ENCODE data around the gene IGFL2. TPM values are rescaled to one million over a fixed set of nuclear protein-coding genes. Genes with fewer than 3 reads are reported as not detected.
"Not testable (repeated sequence)": the region's sequence is repeated elsewhere in the genome, so short reads cannot be mapped to it uniquely, and the experiment has no call there.

The IGFL2 gene
- total RNA-seq, 6 experiments from 2014 or later: not detected

DNA sequence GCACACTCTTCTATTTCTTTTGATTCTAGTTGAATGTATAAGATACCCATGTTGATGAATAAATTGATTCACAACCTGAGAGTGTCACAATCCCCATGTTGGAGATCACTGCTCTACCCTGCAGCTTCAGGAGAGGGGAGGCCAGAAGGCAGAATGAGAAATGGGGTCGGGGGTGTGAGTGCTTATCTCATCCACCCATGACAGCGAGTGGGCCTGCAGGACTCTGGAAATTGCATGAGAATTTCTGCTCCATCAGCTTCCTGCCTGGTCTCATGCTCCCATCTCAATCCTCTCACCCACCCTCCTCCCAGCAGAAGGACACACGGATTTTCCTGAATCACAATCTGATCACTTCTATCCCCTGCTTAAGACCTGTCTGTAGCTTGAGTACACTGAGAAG, 58.6 kb downstream of the IGFL2 start:
- 76% methylated on average over 3 of the region's 3 CpGs for WGBS (ENCODE audit: insufficient coverage, low coverage, low lambda C conversion rate, missing lambda C conversion rate)
- DNase-seq (no peak), ATAC-seq (no peak)
- TF ChIP-seq, protein P1, sequence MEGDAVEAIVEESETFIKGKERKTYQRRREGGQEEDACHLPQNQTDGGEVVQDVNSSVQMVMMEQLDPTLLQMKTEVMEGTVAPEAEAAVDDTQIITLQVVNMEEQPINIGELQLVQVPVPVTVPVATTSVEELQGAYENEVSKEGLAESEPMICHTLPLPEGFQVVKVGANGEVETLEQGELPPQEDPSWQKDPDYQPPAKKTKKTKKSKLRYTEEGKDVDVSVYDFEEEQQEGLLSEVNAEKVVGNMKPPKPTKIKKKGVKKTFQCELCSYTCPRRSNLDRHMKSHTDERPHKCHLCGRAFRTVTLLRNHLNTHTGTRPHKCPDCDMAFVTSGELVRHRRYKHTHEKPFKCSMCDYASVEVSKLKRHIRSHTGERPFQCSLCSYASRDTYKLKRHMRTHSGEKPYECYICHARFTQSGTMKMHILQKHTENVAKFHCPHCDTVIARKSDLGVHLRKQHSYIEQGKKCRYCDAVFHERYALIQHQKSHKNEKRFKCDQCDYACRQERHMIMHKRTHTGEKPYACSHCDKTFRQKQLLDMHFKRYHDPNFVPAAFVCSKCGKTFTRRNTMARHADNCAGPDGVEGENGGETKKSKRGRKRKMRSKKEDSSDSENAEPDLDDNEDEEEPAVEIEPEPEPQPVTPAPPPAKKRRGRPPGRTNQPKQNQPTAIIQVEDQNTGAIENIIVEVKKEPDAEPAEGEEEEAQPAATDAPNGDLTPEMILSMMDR (IDR thresholded peaks at IDR 0.05): no peak
- no peak for TF ChIP-seq POLR2A (IDR thresholded peaks at IDR 0.05)
- Histone ChIP-seq H3K4me1 (no peaks in the 10 kb centered on the region), H3K9me3 (no peaks in the 10 kb centered on the region), H3K4me3 (no peak overlapping the region), H3K27me3 (no peaks in the 10 kb centered on the region), H3K27ac (no peak overlapping the region), H3K36me3 (no peaks in the 10 kb centered on the region)
- intact Hi-C loops (cut with DNase I): no loop called here

DNA sequence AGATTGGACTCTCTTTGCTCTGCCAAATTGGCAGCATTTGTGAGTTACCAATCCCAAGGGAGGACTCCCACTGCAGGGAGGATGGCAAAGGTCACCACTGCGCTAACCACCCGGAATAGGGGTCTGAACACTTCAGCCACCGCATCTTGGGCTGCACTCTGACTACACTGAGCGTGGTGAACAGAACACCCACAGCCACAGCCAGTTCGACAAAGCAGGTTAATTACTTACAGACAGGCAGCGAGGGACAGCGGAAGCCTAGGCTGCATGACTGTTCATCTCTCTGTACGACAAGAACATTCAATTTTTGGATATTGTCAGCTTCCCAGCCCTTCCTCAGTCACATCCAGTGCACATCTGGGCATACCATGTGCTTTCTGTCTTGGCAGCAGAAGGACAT, 59.8 kb downstream of the IGFL2 start:
- H3K27me3 ChIP-seq; H3K36me3 ChIP-seq; H3K4me1 ChIP-seq; DNase-seq; H3K9me3 ChIP-seq; intact Hi-C loops (cut with DNase I); H3K27ac ChIP-seq; H3K4me3 ChIP-seq: not testable (repeated sequence)
- WGBS (ENCODE audit: insufficient coverage, low coverage, low lambda C conversion rate, missing lambda C conversion rate): 100% methylated on average over 2 of the region's 8 CpGs
- peak in 2 of 4 donors; percentile 11 to 40 for ATAC-seq

DNA sequence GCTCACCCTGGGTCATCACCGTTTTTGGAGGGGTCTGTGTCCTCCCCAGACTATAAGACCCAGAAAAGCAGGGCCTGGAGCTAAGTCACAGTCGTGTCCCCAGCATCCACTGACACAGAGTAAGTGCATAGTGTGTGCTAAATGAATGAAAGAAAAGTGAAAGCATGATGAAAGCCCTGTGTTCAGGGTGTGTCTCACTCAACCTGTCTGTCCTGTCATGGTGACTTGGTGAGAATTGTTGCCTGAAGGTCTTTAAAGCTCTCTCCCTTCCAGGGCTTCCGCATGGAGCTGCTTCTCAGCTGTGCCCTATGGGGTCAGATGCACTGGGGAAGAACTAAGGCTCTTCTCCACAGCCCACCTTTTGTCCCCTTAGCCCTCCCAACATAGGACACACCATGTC, 61.0 kb downstream of the IGFL2 start:
- DNase-seq (no peak), ATAC-seq (no peak)
- TF ChIP-seq POLR2A (IDR thresholded peaks at IDR 0.05): no peak
- TF ChIP-seq, protein P1 (IDR thresholded peaks at IDR 0.05): no peak
- Histone ChIP-seq H3K27ac (no peak overlapping the region), H3K27me3 (no peaks in the 10 kb centered on the region), H3K9me3 (no peaks in the 10 kb centered on the region), H3K4me3 (no peak overlapping the region), H3K4me1 (no peaks in the 10 kb centered on the region), H3K36me3 (no peaks in the 10 kb centered on the region)
- 29% methylated on average over 1 of the region's 3 CpGs for WGBS (ENCODE audit: insufficient coverage, low coverage, low lambda C conversion rate, missing lambda C conversion rate)
- intact Hi-C loops (cut with DNase I): no loop called here

DNA sequence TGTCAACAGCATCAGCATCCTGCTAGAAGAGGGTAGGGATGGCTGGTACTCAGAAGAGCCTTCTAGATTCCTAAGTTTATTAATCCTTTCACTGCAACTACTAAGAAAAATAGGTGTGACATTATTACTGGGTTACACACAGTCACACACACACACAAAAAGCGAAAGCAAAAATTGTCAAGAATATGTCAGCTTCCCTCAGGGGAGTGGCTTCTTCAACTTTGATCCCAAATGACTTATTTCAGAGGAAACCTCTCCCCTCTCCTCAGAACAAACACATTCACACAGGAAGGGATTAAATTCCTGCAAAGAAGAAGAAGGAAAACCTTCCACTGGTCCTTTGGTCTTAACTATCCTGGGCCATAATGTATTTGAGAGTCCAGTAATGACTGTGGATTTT, 61.4 kb downstream of the IGFL2 start:
- 71% methylated on average over 1 of the region's 1 CpG for WGBS (ENCODE audit: insufficient coverage, low coverage, low lambda C conversion rate, missing lambda C conversion rate)
- H3K4me3 ChIP-seq: no peak overlapping the region
- no peaks in the 10 kb centered on the region for H3K4me1 ChIP-seq
- TF ChIP-seq, protein P1 (IDR thresholded peaks at IDR 0.05): no peak
- no peak for TF ChIP-seq POLR2A (IDR thresholded peaks at IDR 0.05)
- ATAC-seq (no peak), DNase-seq (no peak)
- no peaks in the 10 kb centered on the region for H3K9me3 ChIP-seq
- no peaks in the 10 kb centered on the region for H3K36me3 ChIP-seq
- no peak overlapping the region for H3K27ac ChIP-seq
- H3K27me3 ChIP-seq: no peaks in the 10 kb centered on the region
- intact Hi-C loops (cut with DNase I): no loop called here

DNA sequence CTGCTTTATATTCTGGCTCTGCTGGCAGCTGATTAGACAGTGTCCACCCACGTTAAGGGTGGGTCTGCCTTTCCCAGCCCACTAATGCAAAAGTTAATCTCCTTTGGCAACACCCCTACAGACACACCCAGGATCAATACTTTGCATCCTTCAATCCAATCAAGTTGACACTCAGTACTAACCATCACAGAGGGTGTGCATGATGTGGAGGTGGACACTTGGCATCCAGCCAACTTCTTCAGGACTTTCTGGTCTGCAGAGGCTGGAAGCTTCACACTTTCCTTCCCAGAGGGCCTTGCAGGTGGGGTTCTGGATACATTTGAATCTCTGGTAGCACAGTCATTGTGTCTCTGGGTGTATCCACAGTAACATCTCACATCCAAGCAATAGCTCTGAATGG, 62.6 kb downstream of the IGFL2 start:
- ATAC-seq (no peak), DNase-seq (no peak)
- intact Hi-C loops (cut with DNase I): no loop called here
- no peak for TF ChIP-seq POLR2A (IDR thresholded peaks at IDR 0.05)
- no peak overlapping the region for H3K4me3 ChIP-seq
- no peaks in the 10 kb centered on the region for H3K27me3 ChIP-seq
- no peaks in the 10 kb centered on the region for H3K9me3 ChIP-seq
- 75% methylated on average over 1 of the region's 1 CpG for WGBS (ENCODE audit: insufficient coverage, low coverage, low lambda C conversion rate, missing lambda C conversion rate)
- no peaks in the 10 kb centered on the region for H3K4me1 ChIP-seq
- no peak overlapping the region for H3K27ac ChIP-seq
- H3K36me3 ChIP-seq: no peaks in the 10 kb centered on the region

Other genes starting within 250 kb of the IGFL2 start
- 1 to 10 TPM; 2.5 to 5.2 (median 3.9) TPM for gene MYPOP, start 245.6 kb upstream of the IGFL2 start, total RNA-seq
- not detected for gene NANOS2, start 233.5 kb upstream of the IGFL2 start, total RNA-seq
- 1 to 10 TPM in 2 of 6 experiments, under 1 TPM in 4; 0.66 to 2.5 (median 0.85) TPM for gene NOVA2, start 174.4 kb upstream of the IGFL2 start, total RNA-seq
- 1 to 10 TPM; 5.8 to 9.7 (median 8.1) TPM for gene CCDC61, start 152.8 kb upstream of the IGFL2 start, total RNA-seq
- 1 to 10 TPM in 1 of 6 experiments, under 1 TPM in 1, not detected in 4; 0.86 to 1.1 TPM for gene PGLYRP1, start 125.2 kb upstream of the IGFL2 start, total RNA-seq
- not detected for gene IGFL4, start 107.2 kb upstream of the IGFL2 start, total RNA-seq
- not detected for gene IGFL3, start 23.6 kb upstream of the IGFL2 start, total RNA-seq
- gene IGFL1, start 81.5 kb downstream of the IGFL2 start, total RNA-seq: not detected
- 1 to 10 TPM in 5 of 6 experiments, under 1 TPM in 1; 0.47 to 9.2 (median 4.5) TPM for gene HIF3A, start 148.8 kb downstream of the IGFL2 start, total RNA-seq
- 10 to 100 TPM; 23.9 to 47.8 (median 36.0) TPM for gene PPP5C, start 198.8 kb downstream of the IGFL2 start, total RNA-seq